HCEC 1CT (cell line): Measurements from ENCODE around the gene HIBADH.
"Not testable (repeated sequence)": the region's sequence is repeated elsewhere in the genome, so short reads cannot be mapped to it uniquely, and the experiment has no call there.

Source experiments
- DNase-seq: peaks from one replicate; pipeline ENCODE4 v3.0.0-alpha.2; 2017

HIBADH gene

GRCh38 chr7:27593226-27593625, 69.5 kb downstream of the HIBADH start:
- peak; percentile 48 for DNase-seq

GRCh38 chr7:27590416-27590815, 72.3 kb downstream of the HIBADH start:
- no peak for DNase-seq

- no peak for DNase-seq
These were observed 75.3 kb downstream of the HIBADH start for GRCh38 chr7:27587429-27587828.

DNA sequence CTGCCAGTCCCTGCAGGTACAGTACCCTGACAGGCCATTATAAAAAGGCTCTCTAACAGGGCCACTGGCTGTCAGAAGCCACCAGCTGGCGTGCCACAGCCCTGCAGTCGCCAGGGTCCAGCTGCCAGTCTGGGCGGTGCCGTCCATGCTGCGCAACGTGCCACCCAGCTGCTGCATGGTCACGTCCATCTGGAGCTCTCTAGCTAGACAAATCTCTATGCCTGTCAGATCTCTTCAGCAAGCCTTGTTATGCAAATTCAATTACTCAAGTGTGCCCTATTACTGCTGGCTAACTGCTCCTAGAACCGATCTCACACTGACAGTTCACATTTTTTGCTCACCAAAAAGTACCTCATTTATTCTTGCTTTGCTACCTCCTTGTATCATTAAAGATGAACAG, 75.9 kb downstream of the HIBADH start:
- DNase-seq = no peak

- DNase-seq = no peak
These were observed 76.8 kb downstream of the HIBADH start for GRCh38 chr7:27585781-27586447.

GRCh38 chr7:27581906-27582305, 80.8 kb downstream of the HIBADH start:
- no peak for DNase-seq

DNA sequence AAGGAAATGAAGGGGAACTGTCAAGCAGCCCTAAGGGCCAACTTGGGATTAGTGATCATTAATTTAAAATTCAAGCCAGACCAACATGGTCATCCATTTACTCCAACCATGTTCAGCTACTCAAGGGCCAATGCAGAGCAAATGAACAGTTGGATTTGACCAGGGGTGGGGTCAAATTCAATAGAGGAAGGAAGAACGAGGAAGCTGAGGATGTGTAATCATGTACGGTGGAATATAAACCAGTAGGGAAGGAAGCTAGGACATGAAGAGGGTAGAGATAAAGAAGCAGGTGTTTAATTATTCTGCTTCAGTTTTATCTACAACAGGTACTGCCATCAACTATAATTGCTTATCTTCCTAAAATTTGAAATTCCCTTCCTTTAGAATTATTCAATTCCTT, 81.6 kb downstream of the HIBADH start:
- DNase-seq = no peak

- DNase-seq = no peak
These were observed 83.1 kb downstream of the HIBADH start for GRCh38 chr7:27579565-27579964.

DNA sequence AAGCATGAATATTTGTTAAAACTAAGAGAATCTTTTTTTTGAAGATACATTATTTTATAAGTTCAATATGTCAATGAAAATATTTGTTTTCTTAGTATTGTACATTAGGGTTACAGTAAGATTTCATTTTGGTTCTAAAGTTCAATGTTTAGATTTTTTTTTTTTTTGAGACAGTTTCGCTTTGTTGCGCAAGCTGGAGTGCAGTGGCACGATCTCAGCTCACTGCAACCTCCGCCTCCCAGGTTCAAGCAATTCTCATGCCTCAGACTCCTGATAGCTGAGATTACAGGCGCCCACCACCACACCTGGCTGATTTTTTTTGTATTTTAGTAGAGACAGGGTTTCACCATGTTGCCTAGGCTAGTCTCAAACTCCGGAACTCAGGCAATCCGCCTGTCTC, 84.5 kb downstream of the HIBADH start:
- not testable (repeated sequence) for DNase-seq

DNA sequence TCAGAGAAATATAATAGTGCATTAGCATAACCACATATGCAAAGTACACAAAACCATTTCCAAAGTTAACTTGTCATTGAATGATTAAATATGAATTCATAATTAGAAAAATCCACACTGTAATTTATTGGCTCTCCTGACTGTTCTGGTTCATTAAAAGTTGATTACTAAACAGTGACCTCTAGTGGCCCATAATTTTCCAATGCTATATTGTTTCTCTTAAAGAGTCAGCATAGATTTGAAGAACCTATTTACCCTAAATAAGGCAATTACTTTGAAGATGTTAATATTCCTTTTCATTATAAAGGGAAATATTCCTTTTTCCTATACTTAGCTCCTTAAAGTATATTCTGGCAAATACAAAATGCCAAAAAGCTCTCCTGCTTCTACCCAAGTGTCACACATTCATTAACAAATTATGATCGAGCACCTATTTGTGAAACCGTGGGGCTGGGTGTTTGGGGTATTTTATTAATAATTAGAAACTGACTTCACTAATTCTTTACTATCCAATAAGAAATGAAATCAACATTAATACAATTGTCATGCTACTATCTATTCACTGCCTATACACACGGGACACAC, 86.2 kb downstream of the HIBADH start:
- DNase-seq = peak; percentile 48

- DNase-seq = no peak
These were observed 87.1 kb downstream of the HIBADH start for GRCh38 chr7:27575613-27576012.

- DNase-seq = no peak
These were observed 93.6 kb downstream of the HIBADH start for GRCh38 chr7:27569106-27569505.

- no peak for DNase-seq
These were observed 95.4 kb downstream of the HIBADH start for GRCh38 chr7:27567266-27567665.

- DNase-seq = no peak
These were observed 97.7 kb downstream of the HIBADH start for GRCh38 chr7:27564881-27565482.

- DNase-seq = peak; percentile 96
These were observed 101.9 kb downstream of the HIBADH start for GRCh38 chr7:27560706-27561235.

DNA sequence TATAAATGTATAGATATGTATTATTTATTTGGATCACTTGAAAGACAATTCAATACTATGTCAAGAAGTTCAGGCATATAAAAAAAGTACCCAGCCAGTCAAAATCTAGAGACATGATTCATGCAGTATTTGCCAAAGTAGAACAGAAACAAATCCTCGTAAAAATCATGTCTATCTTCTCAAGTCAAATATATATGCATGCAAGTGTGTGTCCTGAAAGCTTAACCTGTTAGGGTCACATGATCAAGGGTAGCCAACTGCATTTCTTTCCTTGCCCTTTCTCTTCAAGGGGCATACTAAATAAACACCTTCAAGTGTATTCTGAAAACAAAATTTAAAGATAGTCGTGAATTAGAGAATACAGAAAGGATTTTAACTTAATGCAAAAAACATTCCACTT, 107.0 kb downstream of the HIBADH start:
- no peak for DNase-seq

- DNase-seq = no peak
These were observed 107.9 kb downstream of the HIBADH start for GRCh38 chr7:27554826-27555225.

- DNase-seq = no peak
These were observed 109.4 kb downstream of the HIBADH start for GRCh38 chr7:27553273-27553672.

GRCh38 chr7:27551803-27552400, 110.8 kb downstream of the HIBADH start:
- no peak for DNase-seq

DNA sequence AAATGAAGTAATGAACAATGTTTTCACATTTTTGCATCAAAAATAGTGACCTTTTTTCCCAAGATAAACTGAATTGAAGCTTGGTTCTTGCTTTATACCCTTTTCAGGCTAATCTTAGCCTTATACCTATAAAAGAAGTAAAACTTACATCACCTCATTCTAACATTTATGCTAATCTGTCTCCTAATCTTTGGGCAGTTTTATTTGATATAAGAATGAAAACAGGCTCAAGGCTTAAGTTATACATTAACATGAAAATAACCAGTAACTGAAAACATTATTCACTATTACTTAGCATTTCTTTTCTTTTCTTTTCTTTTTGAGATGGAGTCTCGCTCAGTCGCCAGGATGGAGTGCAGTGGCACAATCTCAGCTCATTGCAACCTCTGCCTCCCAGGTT, 113.1 kb downstream of the HIBADH start:
- DNase-seq = no peak

- DNase-seq = no peak
These were observed 114.4 kb downstream of the HIBADH start for GRCh38 chr7:27548304-27548703.

DNA sequence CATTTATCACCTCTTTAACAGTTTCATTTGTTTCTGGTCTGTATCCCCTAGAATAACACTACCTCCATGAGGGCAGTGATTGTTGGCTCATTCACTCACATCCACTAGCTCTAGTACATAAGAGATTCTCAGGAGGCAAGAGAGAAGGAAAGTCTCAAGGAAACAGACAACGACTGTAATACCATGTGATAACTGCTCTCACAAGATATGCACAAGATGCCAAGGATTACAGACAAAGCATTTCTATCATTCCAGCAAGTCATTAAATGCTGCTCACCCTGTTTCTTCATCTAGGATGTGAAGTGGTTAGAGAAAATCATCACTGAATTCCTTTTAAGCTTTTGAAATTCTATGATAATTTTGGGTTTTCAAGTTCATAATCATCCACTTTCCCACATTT, 115.3 kb downstream of the HIBADH start:
- DNase-seq = peak; percentile 11

DNA sequence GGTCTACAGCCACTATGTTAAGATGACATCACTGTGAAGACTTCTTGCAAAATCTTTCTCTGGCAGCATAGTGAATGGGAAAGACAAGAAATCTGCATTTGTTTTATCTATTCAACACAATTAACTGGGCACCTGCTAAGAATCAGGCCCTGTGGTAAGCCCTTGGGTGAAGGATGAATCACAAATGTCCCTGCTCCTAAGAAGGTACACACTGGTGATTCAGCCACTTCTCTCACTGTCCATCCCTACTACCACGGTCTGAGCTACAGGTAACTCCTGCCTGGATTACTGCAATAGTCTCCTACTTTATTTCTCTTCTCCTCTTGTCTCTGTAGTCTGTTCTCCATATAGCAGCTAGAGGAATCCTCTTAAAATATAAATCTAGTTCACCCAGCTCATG, 116.1 kb downstream of the HIBADH start:
- no peak for DNase-seq

DNA sequence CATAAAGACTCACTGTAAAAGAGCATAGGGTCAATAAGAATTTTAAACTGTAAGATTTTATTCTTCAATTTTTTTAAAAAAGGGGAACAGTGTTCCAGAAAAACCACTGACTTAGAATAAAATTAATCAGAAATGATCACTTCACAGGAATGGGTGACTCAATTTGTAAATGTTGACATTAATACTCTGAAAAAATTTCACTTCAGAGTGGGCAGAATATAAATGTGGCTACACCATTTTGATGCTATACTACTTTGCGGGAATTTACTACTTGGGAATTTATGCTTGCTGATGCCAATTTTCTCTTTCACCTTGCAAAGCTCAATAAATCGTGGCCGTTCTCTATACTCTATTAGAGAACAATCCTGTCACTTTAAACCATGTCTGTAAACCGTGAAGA, 126.9 kb downstream of the HIBADH start:
- DNase-seq = peak; percentile 5
